Effector memory CD4-positive, alpha-beta T cell (primary cell): Measurements from ENCODE around the gene ISM2.
A peak's percentile ranks its signal among the peaks of the same experiment; 100 is the strongest.

ENCODE experiments used
- DNase-seq, 3 donors: peaks; one replicate each; pipeline ENCODE4 v3.0.0-alpha.2; 2020
- H3K27ac ChIP-seq: 2 replicates; pipeline ENCODE4 v1.7.0; 2013; ENCODE audit warnings: mild to moderate bottlenecking, low read length, moderate library complexity; ENCODE audit not compliant: insufficient read depth, poor library complexity, severe bottlenecking
- H3K27me3 ChIP-seq: replicated peaks from 2 replicates; pipeline ENCODE4 v1.7.0; 2013; ENCODE audit warnings: mild to moderate bottlenecking, low read length; ENCODE audit not compliant: insufficient read depth, control insufficient read depth, poor library complexity, severe bottlenecking
- H3K36me3 ChIP-seq: 2 replicates; pipeline ENCODE4 v1.7.0; 2013; ENCODE audit warnings: mild to moderate bottlenecking, low read length, moderate library complexity; ENCODE audit not compliant: control insufficient read depth, insufficient read depth
- H3K4me1 ChIP-seq: 2 replicates; pipeline ENCODE4 v1.7.0; 2013; ENCODE audit warnings: low read length, mild to moderate bottlenecking; ENCODE audit not compliant: control insufficient read depth, insufficient read depth, poor library complexity, severe bottlenecking
- H3K4me3 ChIP-seq: 2 replicates; pipeline ENCODE4 v1.7.0; 2013; ENCODE audit warnings: low read length, low read depth, mild to moderate bottlenecking; ENCODE audit not compliant: insufficient read depth, poor library complexity, severe bottlenecking
- H3K9me3 ChIP-seq: 2 replicates; pipeline ENCODE4 v1.7.0; 2013; ENCODE audit warnings: mild to moderate bottlenecking, low read length, moderate library complexity; ENCODE audit not compliant: control insufficient read depth

Gene ISM2

DNA sequence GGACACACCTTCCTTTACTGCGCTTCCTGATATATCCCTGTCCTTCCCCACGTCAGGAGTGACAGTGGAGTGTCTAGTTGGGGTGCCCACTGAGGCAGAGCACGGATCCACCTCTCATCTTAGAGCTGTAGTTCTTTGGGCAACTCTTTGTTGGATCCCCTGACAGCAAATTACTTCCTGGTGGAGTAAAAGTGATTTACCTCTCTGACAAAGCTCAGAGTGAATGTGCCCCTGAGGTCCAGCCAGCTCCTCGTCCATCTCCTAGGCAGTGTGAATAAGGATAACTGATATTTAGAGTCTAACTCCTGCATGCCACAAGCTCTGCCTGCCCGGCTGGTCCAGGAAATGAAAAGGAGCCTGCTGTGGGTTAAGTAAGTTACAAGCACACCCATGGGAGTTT lies 24.7 kb downstream of the ISM2 start:
- H3K9me3 ChIP-seq, result no peaks in the 10 kb centered on the region
- no peak overlapping the region for H3K4me3 ChIP-seq
- no peak for DNase-seq
- H3K27me3 ChIP-seq, result no peaks in the 10 kb centered on the region
- no peak overlapping the region for H3K27ac ChIP-seq
- peaks cover 7% of the 10 kb centered on the region for H3K36me3 ChIP-seq
- no peaks in the 10 kb centered on the region for H3K4me1 ChIP-seq

GRCh38 chr14:77470224-77470870 lies 28.3 kb downstream of the ISM2 start:
- Histone ChIP-seq H3K4me3 (no peak overlapping the region), H3K36me3 (peaks cover 37% of the 10 kb centered on the region), H3K9me3 (no peaks in the 10 kb centered on the region), H3K4me1 (no peaks in the 10 kb centered on the region), H3K27me3 (no peaks in the 10 kb centered on the region), H3K27ac (no peak overlapping the region)
- no peak for DNase-seq

DNA sequence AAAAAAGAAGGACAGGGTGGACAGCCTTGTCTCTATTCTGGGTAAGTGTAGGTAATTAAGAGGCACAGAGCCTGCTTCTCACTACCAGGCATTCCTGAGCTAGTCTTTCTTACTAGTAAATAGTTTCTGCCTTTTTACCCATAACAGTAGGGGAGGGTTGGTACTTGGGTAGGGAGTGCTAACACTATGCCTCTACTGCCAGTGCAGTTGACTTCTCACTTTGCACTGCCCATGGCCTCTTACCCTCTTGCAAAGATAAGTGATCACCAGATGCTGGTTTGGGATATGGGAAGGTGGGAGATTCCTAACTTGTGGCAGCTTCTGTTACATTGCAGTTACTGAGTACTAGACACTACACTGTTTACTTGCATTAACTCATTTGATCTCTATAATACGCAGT lies 29.1 kb downstream of the ISM2 start:
- H3K27me3 ChIP-seq, result no peaks in the 10 kb centered on the region
- no peaks in the 10 kb centered on the region for H3K4me1 ChIP-seq
- H3K9me3 ChIP-seq, result no peaks in the 10 kb centered on the region
- no peak overlapping the region for H3K27ac ChIP-seq
- peaks cover 46% of the 10 kb centered on the region for H3K36me3 ChIP-seq
- H3K4me3 ChIP-seq, result no peak overlapping the region
- no peak for DNase-seq

DNA sequence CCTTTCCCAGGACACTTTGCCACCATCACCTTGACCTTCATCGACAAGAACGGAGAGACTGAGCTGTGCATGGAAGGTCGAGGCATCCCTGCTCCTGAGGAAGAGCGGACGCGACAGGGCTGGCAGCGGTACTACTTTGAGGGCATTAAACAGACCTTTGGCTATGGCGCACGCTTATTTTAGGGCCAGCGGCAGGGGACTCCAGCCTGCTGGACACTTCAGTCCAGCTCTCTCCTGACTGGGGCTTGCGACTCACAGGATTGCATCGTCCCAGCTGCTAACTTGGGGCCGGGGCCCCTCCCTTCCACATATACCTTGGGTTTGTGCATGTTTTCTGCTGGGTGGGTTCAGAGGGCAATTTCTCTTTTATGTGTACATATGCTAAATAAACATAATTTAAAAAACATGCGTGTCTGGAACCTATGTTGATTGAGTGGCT lies 29.5 kb downstream of the ISM2 start:
- peaks cover 50% of the 10 kb centered on the region for H3K36me3 ChIP-seq
- no peak overlapping the region for H3K27ac ChIP-seq
- no peak for DNase-seq
- no peaks in the 10 kb centered on the region for H3K4me1 ChIP-seq
- H3K9me3 ChIP-seq, result no peaks in the 10 kb centered on the region
- H3K4me3 ChIP-seq, result no peak overlapping the region
- no peaks in the 10 kb centered on the region for H3K27me3 ChIP-seq

DNA sequence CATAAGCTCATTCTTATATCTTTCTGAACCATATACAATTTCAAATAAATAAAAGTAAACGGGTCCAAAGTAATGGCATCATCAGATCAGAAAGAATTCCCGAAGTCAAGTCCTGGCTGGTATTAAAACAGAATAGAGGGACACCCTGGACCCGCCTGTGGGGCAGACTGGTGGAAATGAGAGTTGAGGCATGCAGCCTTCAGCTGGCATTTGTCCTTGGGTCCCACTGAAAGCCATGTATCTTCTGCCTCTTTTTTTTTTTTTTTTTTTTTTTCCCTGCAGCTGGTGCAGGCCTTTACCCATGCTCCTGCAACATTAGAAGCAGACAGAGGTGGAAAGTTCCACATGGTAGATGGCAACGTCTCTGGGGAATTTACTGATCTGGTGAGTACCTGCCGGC lies 30.8 kb downstream of the ISM2 start:
- no peak overlapping the region for H3K27ac ChIP-seq
- H3K36me3 ChIP-seq, result peaks cover 62% of the 10 kb centered on the region
- DNase-seq, result no peak
- no peak overlapping the region for H3K4me3 ChIP-seq
- no peaks in the 10 kb centered on the region for H3K27me3 ChIP-seq
- no peaks in the 10 kb centered on the region for H3K9me3 ChIP-seq
- no peaks in the 10 kb centered on the region for H3K4me1 ChIP-seq

DNA sequence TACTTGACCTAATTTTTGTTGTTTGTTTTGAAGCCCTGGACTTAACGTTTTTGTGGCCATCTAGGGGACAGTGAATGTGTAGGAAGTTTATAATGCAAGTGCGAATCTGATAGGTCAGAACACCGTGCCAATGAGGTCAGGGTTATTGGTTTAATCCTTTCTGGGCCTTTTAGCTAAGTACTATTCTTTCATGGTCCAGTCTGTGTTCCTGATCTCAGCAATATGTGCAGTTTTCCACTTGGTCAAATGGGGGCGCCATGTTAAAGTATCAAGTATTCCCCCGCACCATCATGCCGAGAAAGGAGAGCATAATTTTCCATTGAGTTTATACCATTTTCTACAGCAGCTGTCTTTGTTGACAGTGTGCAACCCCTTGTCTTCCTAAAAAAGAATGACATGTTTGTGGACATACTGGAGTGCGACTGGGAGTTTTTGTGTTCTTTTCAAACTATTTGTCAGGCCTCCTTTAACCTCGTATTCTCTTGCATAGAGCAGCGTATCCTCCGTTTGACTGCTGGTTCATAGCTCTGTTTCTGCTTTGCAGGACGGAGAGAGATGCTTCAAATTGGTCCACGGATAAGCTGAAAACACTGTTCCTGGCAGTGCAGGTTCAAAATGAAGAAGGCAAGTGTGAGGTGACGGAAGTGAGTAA lies 39.4 kb downstream of the ISM2 start:
- peaks cover 17% of the 10 kb centered on the region for H3K4me1 ChIP-seq
- H3K27me3 ChIP-seq, result no peaks in the 10 kb centered on the region
- peak overlapping the region; percentile 77 for H3K4me3 ChIP-seq
- H3K9me3 ChIP-seq, result no peaks in the 10 kb centered on the region
- peak in 2 of 3 donors; percentile 23 to 48 for DNase-seq
- H3K36me3 ChIP-seq, result peaks cover 39% of the 10 kb centered on the region
- peak overlapping the region; percentile 34 for H3K27ac ChIP-seq

DNA sequence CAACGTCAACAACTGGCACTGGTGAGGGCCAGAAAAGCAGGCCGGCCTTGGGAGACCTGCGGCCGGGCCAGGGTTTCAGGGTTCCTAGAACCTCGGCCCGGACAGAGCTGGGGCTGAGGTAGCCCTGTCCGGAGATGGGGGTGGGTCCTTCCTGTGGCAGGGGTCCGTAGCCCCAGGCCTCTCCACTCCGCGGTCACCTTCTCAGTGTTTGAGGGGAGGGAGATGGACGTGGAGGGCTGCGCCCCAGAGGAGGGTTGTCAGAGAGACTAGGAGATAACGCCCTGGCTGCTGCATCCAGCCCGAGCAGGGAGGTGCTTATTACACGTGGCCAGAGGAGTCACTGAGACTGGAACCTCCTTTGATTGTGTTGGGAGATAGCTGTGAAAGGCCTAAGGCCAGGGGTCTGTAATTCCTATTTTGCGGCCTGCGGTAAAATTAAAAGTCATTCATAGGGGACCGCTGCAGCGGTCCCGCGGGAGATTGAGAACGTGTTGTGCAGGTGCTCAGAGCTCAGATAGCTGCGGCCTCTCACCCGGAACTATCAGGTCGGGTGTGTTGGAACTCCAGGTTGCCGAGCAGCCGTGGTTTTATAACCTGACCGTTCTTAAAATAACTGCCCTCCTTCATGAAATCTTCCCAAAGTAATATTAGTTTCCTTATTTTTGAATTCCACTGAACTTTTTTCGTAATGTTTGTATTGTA lies 40.2 kb downstream of the ISM2 start:
- Histone ChIP-seq H3K36me3 (peaks cover 33% of the 10 kb centered on the region), H3K4me1 (peaks cover 17% of the 10 kb centered on the region), H3K27me3 (no peaks in the 10 kb centered on the region), H3K9me3 (no peaks in the 10 kb centered on the region), H3K4me3 (peak overlapping the region; percentile 77), H3K27ac (peak overlapping the region; percentile 84)
- peak in 2 of 3 donors; percentile 4 to 14 for DNase-seq

DNA sequence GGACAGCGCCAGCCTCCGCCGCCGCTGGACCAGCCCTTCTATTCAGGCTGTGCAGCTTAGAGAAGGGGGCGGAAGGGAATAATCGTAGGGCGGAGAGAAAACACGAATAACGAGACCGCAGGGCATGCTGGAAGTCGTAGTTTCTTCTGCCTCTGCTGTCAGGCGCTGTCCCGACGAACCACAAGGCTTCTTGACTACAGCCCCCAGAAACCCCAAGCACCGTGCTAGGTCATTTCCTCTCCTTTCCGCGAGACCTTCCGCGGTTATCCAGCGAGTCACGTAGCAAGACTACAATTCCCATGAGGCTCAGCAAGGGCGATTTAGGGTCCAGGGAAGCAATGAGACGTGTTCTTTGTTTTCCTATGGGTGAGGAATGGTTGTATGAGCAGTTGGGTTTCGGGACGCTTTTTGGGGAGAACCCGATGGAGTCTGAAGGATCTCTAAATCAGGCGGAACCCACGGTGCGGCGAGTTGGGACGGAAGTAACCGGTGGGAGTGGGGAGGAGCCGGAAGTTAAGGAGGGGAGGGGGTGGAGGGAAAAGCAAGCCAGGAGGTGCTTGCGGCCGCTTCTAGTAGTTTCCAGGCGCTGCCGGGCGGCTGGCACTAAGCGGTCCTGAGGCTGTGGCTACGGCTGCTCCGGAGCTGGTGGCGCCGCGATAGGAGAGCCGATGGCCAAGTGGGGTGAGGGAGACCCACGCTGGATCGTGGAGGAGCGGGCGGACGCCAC lies 40.9 kb downstream of the ISM2 start, which contains the start of the genes AHSA1 and VIPAS39:
Gene AHSA1 (plus strand): TSS at position 572 of the 727 bp plus-strand sequence. CDS start 97 bp downstream, at position 669.
Gene VIPAS39 (minus strand): TSS at position 80 of the 727 bp plus-strand sequence. CDS start 3,499 bp downstream, outside the sequence.
- Histone ChIP-seq H3K9me3 (no peaks in the 10 kb centered on the region), H3K27me3 (no peaks in the 10 kb centered on the region), H3K4me3 (peak within 1 kb of the TSS; percentile 77), H3K27ac (peak within 1 kb of the TSS; percentile 84), H3K4me1 (peaks cover 17% of the 10 kb centered on the region), H3K36me3 (peaks cover 32% of the 10 kb centered on the region)
- peak; percentile 88 to 94 (median 93) for DNase-seq

DNA sequence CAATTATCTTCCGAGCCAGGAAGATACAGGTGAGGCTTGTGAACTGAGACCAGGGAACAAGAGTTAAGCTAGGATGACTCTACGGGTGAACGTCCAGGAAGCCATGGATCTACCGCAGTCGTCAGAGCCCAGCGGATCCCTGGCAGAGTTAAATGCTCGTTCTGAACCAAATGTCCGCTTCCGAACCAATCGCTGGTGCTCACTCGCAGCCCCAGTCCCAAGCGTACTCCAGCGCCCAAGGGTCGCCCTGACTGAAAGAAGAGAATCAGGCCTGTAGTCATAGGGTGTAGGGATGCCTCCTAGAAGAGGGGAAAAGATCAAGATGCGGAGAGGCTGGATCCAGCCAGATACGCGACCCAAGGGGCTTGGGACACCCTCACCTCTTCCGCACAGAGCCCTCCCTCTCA lies 41.5 kb downstream of the ISM2 start:
- DNase-seq, result no peak
- H3K4me1 ChIP-seq, result peaks cover 17% of the 10 kb centered on the region
- peak overlapping the region; percentile 77 for H3K4me3 ChIP-seq
- no peaks in the 10 kb centered on the region for H3K27me3 ChIP-seq
- peak overlapping the region; percentile 84 for H3K27ac ChIP-seq
- peaks cover 27% of the 10 kb centered on the region for H3K36me3 ChIP-seq
- H3K9me3 ChIP-seq, result no peaks in the 10 kb centered on the region
